ENCODE results near the gene ZNF423.

ZNF423 gene

GRCh38 chr16:49747654-49748053 is 108.3 kb downstream of the ZNF423 start:
- no peak for DNase-seq

DNA sequence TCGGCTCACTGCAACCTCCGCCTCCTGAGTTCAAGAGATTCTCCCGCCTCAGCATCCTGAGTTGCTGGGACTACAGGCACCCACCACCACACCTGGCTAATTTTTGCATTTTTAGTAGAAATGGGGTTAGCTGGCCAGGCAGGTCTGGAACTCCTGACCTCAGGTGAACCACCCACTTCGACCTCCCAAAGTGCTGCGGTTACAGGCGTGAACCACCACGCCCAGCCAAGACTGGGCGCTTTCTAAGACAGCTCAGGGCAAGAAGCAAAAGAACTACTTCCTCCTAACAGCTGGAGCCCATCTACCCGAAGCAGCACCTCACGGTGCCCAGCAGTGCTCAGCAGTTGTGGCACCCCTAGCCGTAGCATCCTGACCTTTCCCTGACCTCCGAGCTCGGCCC is 109.4 kb downstream of the ZNF423 start:
- DNase-seq, result no peak

- no peak for DNase-seq
These were observed 110.6 kb downstream of the ZNF423 start for GRCh38 chr16:49745311-49745747.

DNA sequence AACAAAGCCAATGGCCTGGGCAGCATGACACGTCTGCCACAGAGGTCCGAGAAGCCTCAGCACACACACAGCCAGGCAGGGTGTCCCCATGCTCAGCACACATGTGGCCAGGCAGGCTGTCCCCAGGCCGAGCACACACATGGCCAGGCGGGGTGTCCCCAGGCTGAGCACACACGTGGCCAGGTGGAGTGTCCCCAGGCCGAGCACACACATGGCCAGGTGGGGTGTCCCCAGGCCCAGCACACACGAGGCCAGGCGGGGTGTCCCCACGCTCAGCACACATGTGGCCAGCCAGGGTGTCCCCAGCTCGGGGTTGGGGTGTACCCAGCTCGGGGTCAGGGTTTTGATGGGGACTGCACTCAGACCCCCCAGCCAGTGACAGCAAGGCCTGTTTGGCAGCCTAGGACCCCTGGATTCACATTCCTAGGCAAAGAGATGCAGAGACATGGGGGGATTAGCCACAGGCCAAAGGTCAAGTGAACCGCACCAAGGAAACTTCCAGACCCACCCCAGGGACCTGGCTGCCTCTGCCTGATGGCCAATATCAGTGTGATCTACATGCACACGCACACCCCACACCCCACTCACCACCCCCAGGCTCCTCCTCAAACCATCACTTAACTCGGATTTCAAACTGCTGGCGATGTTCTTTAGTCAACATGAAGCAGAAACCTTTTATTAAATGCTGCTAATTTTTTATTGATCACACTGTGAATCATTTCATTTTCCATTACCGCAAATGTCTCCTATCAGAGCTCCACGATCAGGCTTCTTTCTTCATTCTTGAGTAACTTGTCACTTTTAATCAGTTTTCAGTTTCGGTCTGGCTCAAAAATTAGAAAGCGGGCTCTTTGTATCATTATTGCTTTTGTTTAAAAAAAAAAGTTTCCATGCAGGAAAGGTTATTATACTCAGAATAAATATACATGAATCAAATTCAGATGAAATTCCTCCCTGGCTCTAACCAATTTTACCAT is 111.4 kb downstream of the ZNF423 start:
- no peak for DNase-seq

DNA sequence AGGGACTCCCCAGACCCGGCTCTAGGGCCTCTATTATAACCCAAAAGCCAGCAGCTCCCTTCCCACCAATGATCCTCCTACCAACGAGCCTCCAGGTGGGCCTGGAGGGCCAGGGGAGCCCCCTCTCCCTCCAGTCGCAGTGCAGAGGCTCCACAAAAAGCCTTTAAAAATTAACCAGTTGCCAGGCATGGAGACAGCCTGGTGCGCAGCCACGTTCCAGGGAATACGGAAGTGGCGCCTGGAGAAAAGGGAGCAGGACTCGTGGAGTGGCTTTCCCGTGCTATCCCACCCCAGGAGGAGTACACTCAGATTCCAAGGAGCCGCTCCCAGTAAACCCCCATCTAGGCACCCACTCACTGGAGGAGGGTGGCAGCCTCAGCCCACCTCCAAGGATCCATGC is 112.3 kb downstream of the ZNF423 start:
- no peak for DNase-seq

DNA sequence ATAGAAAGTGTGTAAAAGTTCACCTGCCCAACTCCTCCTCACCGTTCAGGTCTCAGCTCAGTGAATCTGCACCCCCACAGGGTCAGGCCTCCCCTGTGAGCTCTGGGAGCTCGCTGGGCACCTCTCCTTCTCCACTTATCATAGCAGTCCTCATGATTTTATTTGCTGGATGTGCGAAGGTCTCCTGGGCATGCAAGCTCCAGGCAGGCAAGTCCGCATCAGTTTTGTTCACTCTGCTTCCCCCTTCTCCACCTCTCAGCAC is 112.8 kb downstream of the ZNF423 start:
- no peak for DNase-seq

- DNase-seq, result no peak
These were observed 113.3 kb downstream of the ZNF423 start for GRCh38 chr16:49742428-49743202.

GRCh38 chr16:49740256-49740655 is 115.7 kb downstream of the ZNF423 start:
- no peak for DNase-seq

DNA sequence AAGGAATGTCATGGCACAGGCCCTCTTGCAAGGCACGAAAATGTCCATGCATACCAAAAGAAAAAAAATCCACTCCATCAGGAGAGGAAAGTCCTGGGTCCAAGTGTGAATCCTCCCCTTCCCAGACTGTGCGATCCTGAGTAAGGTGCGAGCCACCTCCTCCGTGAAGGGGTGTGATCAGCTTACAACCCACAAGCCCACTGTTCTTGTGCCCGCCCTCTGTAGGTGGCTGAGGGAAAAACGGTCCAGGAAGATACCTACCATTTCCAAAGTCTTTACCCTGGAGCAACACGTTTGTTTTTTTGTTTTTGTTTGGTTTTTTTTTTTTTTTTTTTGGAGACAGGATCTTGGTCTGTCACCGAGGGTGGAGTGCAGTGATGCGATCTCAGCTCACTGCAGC is 116.5 kb downstream of the ZNF423 start:
- DNase-seq, result no peak

GRCh38 chr16:49738832-49739231 is 117.1 kb downstream of the ZNF423 start:
- no peak for DNase-seq

- no peak for DNase-seq
These were observed 117.9 kb downstream of the ZNF423 start for GRCh38 chr16:49738001-49738400.

DNA sequence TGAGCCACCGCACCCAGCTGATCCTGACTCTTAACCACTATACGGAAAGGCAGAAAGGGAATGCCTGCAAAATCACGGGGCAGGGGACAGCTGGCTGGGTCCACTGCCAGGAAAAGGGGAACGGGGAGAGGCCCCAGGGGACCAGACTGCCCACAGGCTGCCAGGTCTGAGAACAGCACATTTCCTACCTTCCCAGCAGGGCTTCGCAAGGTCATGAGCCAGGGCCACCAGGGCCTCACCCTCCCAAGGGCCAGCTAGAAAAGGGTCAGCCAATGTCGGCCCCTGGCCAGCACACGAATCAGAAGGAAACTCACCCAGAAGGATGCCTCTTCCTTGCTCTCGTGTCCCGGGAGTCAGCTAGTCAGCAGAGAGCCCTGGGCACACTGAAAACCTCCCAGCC is 118.4 kb downstream of the ZNF423 start:
- no peak for DNase-seq

DNA sequence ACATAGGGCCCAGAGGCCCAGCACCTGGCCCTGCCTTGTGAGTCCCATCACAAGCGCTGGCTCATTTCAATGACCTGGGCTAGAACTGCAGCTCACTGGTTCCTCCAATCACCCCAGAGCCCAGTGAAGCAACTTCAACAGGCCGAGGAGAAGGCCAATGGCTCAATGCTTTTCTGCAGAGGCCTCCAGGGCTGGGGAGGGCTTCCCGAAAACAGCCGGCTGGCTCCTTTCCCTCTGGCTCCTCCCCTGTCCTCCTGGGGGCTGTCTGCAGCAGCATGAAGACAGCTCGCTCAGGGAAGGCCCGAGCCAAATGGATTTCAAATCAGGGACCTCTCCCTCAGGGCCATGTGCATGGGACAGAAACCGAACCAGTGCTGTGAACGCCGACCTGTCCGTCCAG is 121.6 kb downstream of the ZNF423 start:
- DNase-seq, result no peak

DNA sequence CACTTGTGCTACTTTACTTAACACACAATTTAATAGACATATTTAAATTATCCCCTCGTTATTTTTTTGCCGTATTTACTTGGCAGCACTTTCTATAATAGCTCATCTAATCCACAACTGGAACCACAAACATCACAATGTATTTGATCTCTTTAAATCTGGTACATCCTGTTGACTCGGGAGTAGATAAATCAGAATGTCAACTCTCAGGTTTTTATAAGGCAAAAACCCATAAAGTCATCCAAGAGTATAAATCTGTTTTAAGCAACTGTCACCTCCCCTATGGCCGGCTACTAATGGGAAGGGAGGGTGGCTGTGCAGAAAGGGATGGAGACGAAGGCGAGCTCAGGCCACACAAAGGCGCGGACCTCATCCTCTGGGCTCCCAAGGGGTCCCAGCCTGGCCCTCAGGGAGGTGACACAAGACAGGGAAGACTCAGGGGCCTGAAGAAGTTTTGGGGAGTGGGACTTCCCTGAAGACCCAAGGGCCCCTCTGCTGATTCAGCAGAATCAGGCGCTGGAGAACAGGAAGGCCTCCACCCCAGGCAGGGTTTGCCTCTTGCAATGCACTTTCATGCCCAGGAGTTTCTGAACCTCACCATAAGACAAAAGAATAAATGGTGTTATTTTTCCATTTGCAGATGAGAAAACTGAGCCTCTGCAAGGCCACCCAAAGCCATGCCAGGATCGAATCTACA is 122.5 kb downstream of the ZNF423 start:
- no peak for DNase-seq

DNA sequence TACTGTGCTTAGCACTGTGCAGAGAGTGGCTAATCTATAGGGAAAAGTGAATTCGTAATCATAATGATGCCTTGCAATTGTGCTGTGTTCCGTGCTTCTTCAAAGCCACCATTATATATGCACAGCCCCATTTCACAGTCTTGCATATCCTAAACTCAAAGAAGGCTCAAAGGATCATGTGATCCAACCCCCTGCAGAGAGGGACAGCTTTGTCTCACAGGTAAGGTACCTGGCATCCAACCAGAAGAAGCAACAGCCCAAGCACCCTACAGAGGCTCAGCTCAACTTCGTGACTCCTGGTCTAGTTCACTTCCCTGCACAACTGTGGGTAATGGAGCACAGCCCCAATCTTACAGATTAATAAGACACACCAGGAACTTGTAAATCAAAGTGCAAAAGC is 124.0 kb downstream of the ZNF423 start:
- DNase-seq, result no peak

- DNase-seq, result no peak
These were observed 125.1 kb downstream of the ZNF423 start for GRCh38 chr16:49730772-49731171.

- DNase-seq, result no peak
These were observed 128.3 kb downstream of the ZNF423 start for GRCh38 chr16:49727611-49728010.

GRCh38 chr16:49726155-49726554 is 129.8 kb downstream of the ZNF423 start:
- DNase-seq, result no peak

DNA sequence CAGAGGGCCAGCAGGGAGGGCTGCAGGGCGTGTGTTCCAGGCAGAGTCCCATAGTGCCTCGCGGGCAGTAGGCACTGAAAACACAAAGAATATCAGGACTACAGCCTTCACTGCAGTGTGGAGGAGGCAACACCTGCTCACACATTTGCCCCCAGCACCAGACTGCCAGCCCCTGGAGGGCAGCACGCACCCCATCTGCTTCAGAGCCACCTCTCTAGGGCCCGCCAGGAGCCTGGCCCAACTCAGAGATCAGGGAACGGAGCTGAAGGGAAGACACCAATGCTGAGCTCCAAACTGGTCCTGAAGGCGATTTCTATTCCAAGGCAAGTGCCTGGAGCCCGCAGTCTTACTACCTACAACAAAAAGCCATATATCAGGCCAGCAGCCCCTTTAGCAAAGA is 130.3 kb downstream of the ZNF423 start:
- no peak for DNase-seq

DNA sequence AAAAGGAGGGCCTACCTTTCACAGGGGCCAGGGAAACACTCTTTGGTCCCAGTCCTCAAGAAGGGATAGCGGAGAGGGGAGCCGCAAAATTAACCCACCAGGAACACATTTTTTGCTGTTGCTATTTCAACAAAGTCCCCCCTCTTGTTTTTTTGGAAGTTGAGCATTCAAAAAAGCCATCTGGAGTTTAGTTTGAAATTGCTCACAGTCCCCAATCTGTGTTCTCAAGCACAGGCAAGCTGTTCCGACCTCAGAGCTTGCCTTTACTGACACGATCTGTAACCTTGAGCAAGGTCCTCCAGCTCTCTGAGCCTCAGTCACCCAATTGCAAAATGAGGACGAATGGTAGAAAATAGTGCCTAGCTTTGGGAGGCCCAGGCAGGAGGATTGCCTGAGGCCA is 131.1 kb downstream of the ZNF423 start:
- DNase-seq, result no peak

- DNase-seq, result no peak
These were observed 132.6 kb downstream of the ZNF423 start for GRCh38 chr16:49723310-49723709.

DNA sequence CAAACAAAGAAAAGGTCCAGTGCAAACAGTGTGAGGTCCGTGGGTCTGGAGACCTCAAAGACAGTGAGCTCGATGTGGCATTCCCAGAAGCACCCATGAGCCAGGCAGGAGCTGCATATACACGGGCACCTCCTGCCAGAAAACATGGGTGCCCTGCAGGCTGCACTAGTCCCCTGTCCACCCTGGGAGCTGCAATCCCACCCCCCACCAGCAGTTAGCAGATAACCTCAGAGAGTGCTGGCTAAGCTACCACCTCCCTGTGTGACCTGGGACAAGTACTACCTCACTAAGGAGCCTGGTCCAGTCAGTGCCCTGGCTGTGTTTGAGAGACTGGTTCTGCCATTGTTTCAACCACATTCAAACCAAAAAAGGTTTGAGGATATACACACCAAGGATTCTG is 135.7 kb downstream of the ZNF423 start:
- no peak for DNase-seq

DNA sequence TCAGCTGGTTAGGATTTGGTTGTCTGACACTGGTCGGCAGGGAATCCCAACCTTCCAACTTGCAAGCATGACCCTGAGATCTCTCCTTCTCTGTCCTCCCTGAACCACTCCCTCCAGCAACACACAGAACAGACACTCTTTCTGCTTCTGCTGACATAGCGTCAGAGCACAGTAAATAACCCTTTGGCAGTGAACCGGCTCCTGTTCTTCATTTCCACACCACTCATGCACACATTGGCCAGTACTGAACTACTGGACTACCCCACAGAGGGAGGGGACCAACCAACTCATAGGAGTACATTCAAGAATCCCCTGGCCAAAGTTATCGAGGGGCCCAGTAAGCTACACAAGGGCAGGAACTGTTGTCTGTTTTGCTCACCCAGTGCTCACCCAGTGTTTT is 138.2 kb downstream of the ZNF423 start:
- no peak for DNase-seq
